Activated CD8-positive, alpha-beta T cell treated with anti-CD3 and anti-CD28 coated beads for 36 hours (primary cell): Measurements from ENCODE around the gene OR4K14. TPM values are rescaled to one million over a fixed set of nuclear protein-coding genes. Genes with fewer than 3 reads are reported as not detected.

ENCODE experiments used
- ATAC-seq: fragments of 200-7000 bp; cut with Tn5 transposase; one replicate; pipeline ENCODE4 v1.10.0; 2021; ENCODE audit warnings: mild to moderate bottlenecking, moderate library complexity
- CTCF ChIA-PET: fragments of 350-600 bp; sonication (Branson Sonifier 250); formaldehyde crosslinking; loops from one replicate; lab custom pipeline; 2021; ENCODE audit warnings: antibody characterized with exemption; lab: Charles Lee
- POLR2A ChIA-PET: fragments of 350-600 bp; sonication (Branson Sonifier 250); formaldehyde crosslinking; loops from one replicate; lab custom pipeline; 2021; ENCODE audit warnings: antibody characterized with exemption; lab: Charles Lee
- DNase-seq: peaks from one replicate; pipeline ENCODE4 v3.0.0-alpha.2; 2020
- H3K27ac Mint-ChIP-seq: one replicate; pipeline ENCODE4 v1.8.0; 2021; ENCODE audit warnings: mild to moderate bottlenecking, mixed read lengths
- H3K27me3 Mint-ChIP-seq: one replicate; pipeline ENCODE4 v1.8.0; 2021; ENCODE audit warnings: mixed read lengths
- H3K36me3 Mint-ChIP-seq: one replicate; pipeline ENCODE4 v1.8.0; 2021; ENCODE audit warnings: low read depth, mixed read lengths
- H3K4me1 Mint-ChIP-seq: one replicate; pipeline ENCODE4 v1.8.0; 2021; ENCODE audit warnings: low read depth, mixed read lengths
- H3K4me3 Mint-ChIP-seq: one replicate; pipeline ENCODE4 v1.8.0; 2021; ENCODE audit warnings: mild to moderate bottlenecking, moderate library complexity, mixed read lengths
- H3K9me3 Mint-ChIP-seq: one replicate; pipeline ENCODE4 v1.8.0; 2021; ENCODE audit warnings: mixed read lengths
- CTCF ChIP-seq: fragments of 200-600 bp; IDR thresholded peaks from one replicate; pipeline ENCODE4 v1.8.0; 2022; ENCODE audit warnings: antibody characterized with exemption, mild to moderate bottlenecking
- intact Hi-C: fragments of 100-400 bp; cut with micrococcal nuclease; formaldehyde crosslinking; loops from one replicate; pipeline ENCODE4 v1.10.0; 2022
- total RNA-seq, 2 experiments: library from RNA; stranded (reverse); gene quantifications; one replicate each; pipeline ENCODE4 v1.2.3, GENCODE V29; 2021

The OR4K14 gene
- total RNA-seq, 2 experiments from 2014 or later, result not detected

GRCh38 chr14:20035449-20035848 is 16.3 kb upstream of the OR4K14 start:
- CTCF ChIA-PET, result no interaction called here
- no peak for ATAC-seq
- Mint-ChIP-seq H3K36me3 (no peaks in the 10 kb centered on the region), H3K27ac (no peak overlapping the region), H3K27me3 (peaks cover 1% of the 10 kb centered on the region), H3K4me1 (no peaks in the 10 kb centered on the region), H3K9me3 (peaks cover 4% of the 10 kb centered on the region), H3K4me3 (no peak overlapping the region)
- no peak for TF ChIP-seq CTCF
- intact Hi-C loops, result no loop called here
- no peak for DNase-seq
- POLR2A ChIA-PET, result no interaction called here

GRCh38 chr14:20031058-20031457 is 12.0 kb upstream of the OR4K14 start:
- H3K27me3 Mint-ChIP-seq, result no peaks in the 10 kb centered on the region
- no peak overlapping the region for H3K27ac Mint-ChIP-seq
- H3K9me3 Mint-ChIP-seq, result no peaks in the 10 kb centered on the region
- ATAC-seq, result no peak
- no peaks in the 10 kb centered on the region for H3K36me3 Mint-ChIP-seq
- POLR2A ChIA-PET, result no interaction called here
- CTCF ChIA-PET, result interaction anchor here (1.6 kb wide), 1 partner anchor 22 kb away, joined by 3 read pairs; no protein-coding TSS in a partner anchor
- DNase-seq, result no peak
- intact Hi-C loops, result no loop called here
- H3K4me1 Mint-ChIP-seq, result no peaks in the 10 kb centered on the region
- no peak overlapping the region for H3K4me3 Mint-ChIP-seq
- no peak for TF ChIP-seq CTCF

- Mint-ChIP-seq H3K36me3 (no peaks in the 10 kb centered on the region), H3K9me3 (peaks cover 10% of the 10 kb centered on the region), H3K27me3 (no peaks in the 10 kb centered on the region), H3K4me3 (no peak overlapping the region), H3K27ac (no peak overlapping the region), H3K4me1 (no peaks in the 10 kb centered on the region)
- CTCF ChIA-PET, result no interaction called here
- intact Hi-C loops, result no loop called here
- TF ChIP-seq CTCF, result no peak
- POLR2A ChIA-PET, result no interaction called here
- DNase-seq (no peak), ATAC-seq (no peak)
These were observed 11.0 kb downstream of the OR4K14 start for GRCh38 chr14:20008156-20008555.

GRCh38 chr14:20002319-20002718 is 16.8 kb downstream of the OR4K14 start:
- Mint-ChIP-seq H3K4me3 (no peak overlapping the region), H3K36me3 (no peaks in the 10 kb centered on the region)
- intact Hi-C loops, result no loop called here

GRCh38 chr14:20001863-20002262 is 17.2 kb downstream of the OR4K14 start, which contains the start of gene OR4Q2:
TSS of gene OR4Q2 (plus strand) at chr14:20002163.
- Mint-ChIP-seq H3K27me3 (peaks cover 2% of the 10 kb centered on the region), H3K9me3 (peaks cover 4% of the 10 kb centered on the region), H3K4me1 (no peaks in the 10 kb centered on the region), H3K27ac (no peak within 1 kb of the TSS), H3K36me3 (no peaks in the 10 kb centered on the region), H3K4me3 (no peak within 1 kb of the TSS)
- intact Hi-C loops, result no loop called here
- DNase-seq, result no peak
- ChIA-PET CTCF (no interaction called here), POLR2A (no interaction called here)
- no peak for ATAC-seq
- no peak for TF ChIP-seq CTCF

More at GRCh38 chr14:20002319-20002718, 16.8 kb downstream of the OR4K14 start:
- ChIA-PET POLR2A (no interaction called here), CTCF (no interaction called here)
- Mint-ChIP-seq H3K9me3 (peaks cover 4% of the 10 kb centered on the region), H3K4me1 (no peaks in the 10 kb centered on the region), H3K27ac (no peak overlapping the region), H3K27me3 (peaks cover 2% of the 10 kb centered on the region)
- no peak for TF ChIP-seq CTCF
- DNase-seq (no peak), ATAC-seq (no peak)
